ENCODE data around the gene STK16. TPM values are rescaled to one million over a fixed set of nuclear protein-coding genes. Genes with fewer than 3 reads are reported as not detected.

The STK16 gene
- total RNA-seq, 4 donors from 2014 or later = 4.1 to 55.6 (median 18.0) TPM

DNA sequence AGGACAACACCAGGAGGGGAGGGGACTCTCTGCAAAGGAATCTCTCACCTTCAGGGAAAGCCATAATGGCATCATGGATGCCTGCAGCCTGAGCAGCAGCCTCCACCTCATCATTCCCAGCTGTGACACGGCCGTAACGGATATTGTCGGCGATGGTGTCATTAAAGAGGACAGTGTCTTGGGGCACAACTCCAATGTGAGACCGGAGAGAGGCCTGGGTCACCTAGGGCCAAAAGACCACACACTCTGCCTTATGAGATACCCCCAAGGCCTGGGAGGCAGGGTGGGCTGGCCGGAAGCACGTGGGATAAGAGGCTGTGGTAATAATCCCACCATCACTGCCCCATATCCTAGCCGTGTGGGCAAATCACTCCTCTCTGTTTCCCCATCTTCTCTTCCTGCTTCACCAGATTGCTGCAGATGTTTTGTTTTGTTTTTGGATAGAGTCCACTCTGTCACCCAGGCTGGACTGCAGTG lies 34.4 kb upstream of the STK16 start:
- H3K36me3 ChIP-seq = no peaks in the 10 kb centered on the region

DNA sequence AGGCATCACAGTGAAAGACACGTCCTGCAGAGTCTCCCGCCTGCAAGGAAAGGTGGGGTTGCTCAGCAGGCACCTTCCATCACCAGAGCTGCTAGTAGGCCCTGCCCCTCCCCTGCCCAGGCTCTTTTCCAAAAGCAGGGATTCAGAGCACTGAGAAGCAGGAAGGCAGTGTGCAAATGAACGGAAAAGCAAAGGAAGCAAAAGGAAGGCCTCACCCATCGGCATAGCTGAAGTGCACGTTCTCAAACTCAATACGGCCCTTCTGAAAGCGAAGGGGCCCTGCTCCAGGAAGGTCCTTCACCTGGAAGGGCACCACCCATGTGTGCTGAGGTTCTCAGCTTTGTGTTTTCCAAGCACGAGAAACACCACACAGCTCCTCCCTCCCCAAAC lies 32.3 kb upstream of the STK16 start:
- TF ChIP-seq, protein P1, sequence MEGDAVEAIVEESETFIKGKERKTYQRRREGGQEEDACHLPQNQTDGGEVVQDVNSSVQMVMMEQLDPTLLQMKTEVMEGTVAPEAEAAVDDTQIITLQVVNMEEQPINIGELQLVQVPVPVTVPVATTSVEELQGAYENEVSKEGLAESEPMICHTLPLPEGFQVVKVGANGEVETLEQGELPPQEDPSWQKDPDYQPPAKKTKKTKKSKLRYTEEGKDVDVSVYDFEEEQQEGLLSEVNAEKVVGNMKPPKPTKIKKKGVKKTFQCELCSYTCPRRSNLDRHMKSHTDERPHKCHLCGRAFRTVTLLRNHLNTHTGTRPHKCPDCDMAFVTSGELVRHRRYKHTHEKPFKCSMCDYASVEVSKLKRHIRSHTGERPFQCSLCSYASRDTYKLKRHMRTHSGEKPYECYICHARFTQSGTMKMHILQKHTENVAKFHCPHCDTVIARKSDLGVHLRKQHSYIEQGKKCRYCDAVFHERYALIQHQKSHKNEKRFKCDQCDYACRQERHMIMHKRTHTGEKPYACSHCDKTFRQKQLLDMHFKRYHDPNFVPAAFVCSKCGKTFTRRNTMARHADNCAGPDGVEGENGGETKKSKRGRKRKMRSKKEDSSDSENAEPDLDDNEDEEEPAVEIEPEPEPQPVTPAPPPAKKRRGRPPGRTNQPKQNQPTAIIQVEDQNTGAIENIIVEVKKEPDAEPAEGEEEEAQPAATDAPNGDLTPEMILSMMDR (IDR thresholded peaks at IDR 0.05) = no peak
- TF ChIP-seq POLR2A (IDR thresholded peaks at IDR 0.05) = no peak

More for the DNA sequence above, 34.4 kb upstream of the STK16 start:
- intact Hi-C loops (cut with DNase I; ENCODE audit: low total_unique reads) = no loop called here
- Histone ChIP-seq H3K9me3 (no peaks in the 10 kb centered on the region), H3K4me1 (peaks cover 0 to 7% of the 10 kb centered on the region in 2 donors), H3K27me3 (no peaks in the 10 kb centered on the region), H3K4me3 (no peak overlapping the region), H3K27ac (no peak overlapping the region)
- TF ChIP-seq, protein P1 (IDR thresholded peaks at IDR 0.05) = no peak
- no peak for TF ChIP-seq POLR2A (IDR thresholded peaks at IDR 0.05)
- DNase-seq = no peak

DNA sequence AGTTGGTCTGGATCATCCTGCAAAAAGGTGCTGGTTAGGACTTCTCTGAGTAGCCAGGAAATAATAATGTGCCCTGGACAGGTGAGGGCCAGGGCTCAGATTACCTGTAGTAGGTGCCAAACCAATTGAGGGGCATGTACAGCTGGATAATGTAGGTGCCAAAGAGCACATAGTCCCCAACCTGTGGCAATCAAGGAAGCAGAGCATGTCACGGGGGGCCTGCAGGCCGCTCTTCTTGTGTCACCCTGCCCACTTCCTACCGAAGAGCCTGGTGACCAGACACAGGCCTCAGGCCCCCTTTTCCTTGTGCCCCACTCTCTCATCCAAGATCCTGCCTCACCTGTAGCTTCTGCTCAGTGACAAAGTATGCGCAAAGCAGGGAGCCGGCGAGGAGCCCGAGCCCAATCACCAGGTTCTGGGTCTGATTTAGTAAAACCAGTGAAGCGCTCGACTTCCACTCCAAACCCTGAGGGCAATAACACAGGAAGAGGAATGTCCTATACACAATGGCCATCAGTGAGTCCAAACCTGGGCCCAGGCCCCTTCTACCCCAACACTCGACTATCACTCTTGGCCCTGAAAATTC lies 31.7 kb upstream of the STK16 start:
- H3K36me3 ChIP-seq = no peaks in the 10 kb centered on the region
- H3K9me3 ChIP-seq = no peaks in the 10 kb centered on the region
- no peaks in the 10 kb centered on the region for H3K27me3 ChIP-seq
- H3K4me1 ChIP-seq = peaks cover 0 to 5% of the 10 kb centered on the region in 2 donors
- TF ChIP-seq, protein P1 (IDR thresholded peaks at IDR 0.05) = no peak
- no peak for TF ChIP-seq POLR2A (IDR thresholded peaks at IDR 0.05)
- intact Hi-C loops (cut with DNase I; ENCODE audit: low total_unique reads) = no loop called here
- DNase-seq = no peak
- H3K4me3 ChIP-seq = no peak overlapping the region
- no peak overlapping the region for H3K27ac ChIP-seq

More for the DNA sequence above, 32.3 kb upstream of the STK16 start:
- Histone ChIP-seq H3K36me3 (no peaks in the 10 kb centered on the region), H3K27me3 (no peaks in the 10 kb centered on the region), H3K4me3 (no peak overlapping the region), H3K9me3 (no peaks in the 10 kb centered on the region), H3K27ac (no peak overlapping the region), H3K4me1 (peaks cover 0 to 6% of the 10 kb centered on the region in 2 donors)
- no peak for DNase-seq
- intact Hi-C loops (cut with DNase I; ENCODE audit: low total_unique reads) = no loop called here

DNA sequence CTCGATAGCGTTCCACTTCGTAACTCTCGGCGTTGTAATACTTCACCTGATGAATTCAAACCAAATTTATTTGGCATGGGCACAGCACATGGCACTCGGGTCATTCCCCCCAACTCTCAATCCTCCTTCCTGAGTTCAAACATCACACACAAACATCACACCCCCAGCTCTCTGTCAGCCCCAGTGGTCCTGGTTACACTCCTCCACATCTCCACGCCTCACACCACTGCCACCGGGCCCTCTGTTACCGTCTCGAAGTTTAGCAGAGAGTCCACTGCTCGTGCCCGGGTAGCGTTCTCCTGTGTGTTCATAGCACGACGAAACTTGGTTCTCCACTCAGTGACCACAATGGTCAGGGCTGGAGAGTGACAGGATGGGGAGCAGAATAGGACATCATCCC lies 31.1 kb upstream of the STK16 start:
- TF ChIP-seq, protein P1 (IDR thresholded peaks at IDR 0.05) = no peak
- Histone ChIP-seq H3K9me3 (no peaks in the 10 kb centered on the region), H3K4me1 (peaks cover 0 to 6% of the 10 kb centered on the region in 2 donors), H3K36me3 (no peaks in the 10 kb centered on the region), H3K4me3 (no peak overlapping the region), H3K27me3 (no peaks in the 10 kb centered on the region), H3K27ac (no peak overlapping the region)
- no peak for DNase-seq
- intact Hi-C loops (cut with DNase I; ENCODE audit: low total_unique reads) = no loop called here

DNA sequence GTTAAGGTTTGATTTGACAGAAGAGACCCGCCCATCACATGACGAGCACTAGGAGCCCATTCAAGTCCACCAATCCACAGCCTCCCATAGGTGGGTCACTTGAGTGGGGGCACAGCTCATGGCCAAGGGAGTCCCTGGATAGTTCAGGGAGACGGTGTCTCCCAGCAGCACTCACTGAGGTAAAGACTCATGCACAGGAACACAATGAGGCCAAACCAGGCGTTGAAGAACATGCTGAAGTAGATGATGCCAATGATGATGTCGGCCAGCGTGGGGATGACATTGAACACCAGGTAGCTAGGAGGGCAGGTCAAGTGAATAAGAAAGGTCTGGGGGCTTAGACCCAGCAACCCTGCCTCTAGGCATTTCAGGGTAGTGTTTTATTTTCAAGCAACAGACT lies 30.5 kb upstream of the STK16 start:
- intact Hi-C loops (cut with DNase I; ENCODE audit: low total_unique reads) = loop anchor here (5.0 kb wide), 1 partner anchor 32 kb away; no protein-coding TSS in a partner anchor
- Histone ChIP-seq H3K9me3 (no peaks in the 10 kb centered on the region), H3K27me3 (no peaks in the 10 kb centered on the region), H3K36me3 (no peaks in the 10 kb centered on the region), H3K4me1 (peaks cover 0 to 11% of the 10 kb centered on the region in 2 donors), H3K4me3 (no peak overlapping the region), H3K27ac (no peak overlapping the region)
- no peak for TF ChIP-seq POLR2A (IDR thresholded peaks at IDR 0.05)
- TF ChIP-seq, protein P1 (IDR thresholded peaks at IDR 0.05) = no peak
- DNase-seq = no peak
